GM19328 (cell line): ENCODE results near the gene OR52E2.

ENCODE experiments used
- ATAC-seq: cut with Tn5 transposase; IDR thresholded peaks from one replicate; pipeline ENCODE4 v1.9.1; 2021; ENCODE audit warnings: mild to moderate bottlenecking, moderate library complexity; ENCODE audit not compliant: unreplicated experiment

The OR52E2 gene

DNA sequence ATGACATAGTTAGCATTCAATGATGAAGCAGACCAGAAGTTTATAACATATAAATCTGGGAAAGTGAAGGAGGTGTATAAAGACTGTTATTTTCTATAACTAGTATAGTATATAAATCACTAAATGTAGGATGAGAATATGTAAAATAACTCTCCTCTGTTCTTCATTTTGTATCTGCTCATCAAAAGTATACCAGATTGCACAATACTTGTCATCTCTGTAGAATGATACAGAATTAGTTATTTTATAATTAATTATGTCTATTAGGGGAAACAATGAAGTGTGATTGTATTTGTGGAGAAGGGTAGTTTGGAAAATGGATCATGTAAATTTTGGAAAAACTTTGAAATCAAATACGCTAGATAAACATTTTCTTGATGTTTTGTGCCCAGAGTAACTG lies 46.4 kb downstream of the OR52E2 start:
- no peak for ATAC-seq

DNA sequence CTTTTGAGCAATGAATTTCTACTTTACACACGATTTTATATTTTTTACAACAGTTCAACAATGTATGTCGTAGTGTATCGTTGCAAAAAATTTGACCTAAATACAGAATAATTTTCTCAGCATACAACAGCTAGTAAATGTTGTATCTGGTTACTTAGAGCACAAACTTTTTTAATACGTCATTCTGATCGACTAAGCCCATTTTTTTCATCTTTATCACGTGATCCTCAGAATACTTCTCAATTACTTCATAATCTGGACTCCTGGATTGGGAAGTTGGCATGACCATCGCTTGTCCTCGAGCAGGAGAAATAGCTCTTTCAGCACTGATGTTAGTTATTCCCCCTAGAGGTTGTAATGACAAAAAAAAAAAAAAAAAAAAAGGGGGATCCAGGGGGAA lies 48.2 kb downstream of the OR52E2 start:
- no peak for ATAC-seq
